SK-N-SH (cell line): ENCODE measurements around the gene TMEM169. TPM values are rescaled to one million over a fixed set of nuclear protein-coding genes. Genes with fewer than 3 reads are reported as not detected.

ENCODE experiments used
- CTCF ChIA-PET: fragments of 300-600, 350-600 bp; formaldehyde crosslinking; extraction: SDS; loops from one replicate; lab custom pipeline; 2021; lab: Yijun Ruan, JAX
- POLR2A ChIA-PET: fragments of 350-600 bp; sonication (Branson Sonifier 250); formaldehyde crosslinking; extraction: SDS; loops from one replicate; lab custom pipeline; 2020; ENCODE audit warnings: antibody characterized with exemption, inconsistent platforms; lab: Yijun Ruan, JAX
- DNase-seq: peaks from one replicate; pipeline ENCODE4 v3.0.0; 2012
- H2AFZ ChIP-seq: fragments of 200-600 bp; sonication (generic); 2 replicates; pipeline ENCODE4 v1.8.1; 2016; ENCODE audit warnings: antibody characterized with exemption, mild to moderate bottlenecking, low read depth
- H3F3A ChIP-seq: fragments of 200-600 bp; sonication (generic); replicated peaks from 2 replicates; pipeline ENCODE3; 2016; ENCODE audit warnings: antibody characterized with exemption, mild to moderate bottlenecking; ENCODE audit not compliant: insufficient read depth
- H3K27ac ChIP-seq, 2 experiments: fragments of 200-500 bp in 1 of 2; fragments of 200-600 bp in 1 of 2; sonication (Bioruptor generic) in 1 of 2; sonication (generic), shearing (Covaris generic) in 1 of 2; 2 replicates each; pipeline versions ENCODE4 v1.5.1 to v1.6.1; 2014 to 2016; ENCODE audit warnings: low read depth in 2 of 2, inconsistent platforms in 1 of 2, low read length in 1 of 2, mild to moderate bottlenecking in 1 of 2, mixed read lengths in 1 of 2
- H3K27me3 ChIP-seq: fragments of 200-600 bp; sonication (generic), shearing (Covaris generic); 2 replicates; pipeline ENCODE4 v1.6.1; 2016; ENCODE audit warnings: mixed run types; ENCODE audit not compliant: insufficient read depth
- H3K36me3 ChIP-seq, 2 experiments: fragments of 200-500 bp in 1 of 2; fragments of 200-600 bp in 1 of 2; sonication (Bioruptor generic) in 1 of 2; sonication (generic) in 1 of 2; replicated peaks in 1 of 2; 2 replicates each; pipeline versions ENCODE3 to v1.5.1; 2014 to 2016; ENCODE audit warnings: low read length in 1 of 2, mild to moderate bottlenecking in 1 of 2; ENCODE audit not compliant: insufficient read depth in 2 of 2, control insufficient read depth in 1 of 2
- H3K4me1 ChIP-seq, 2 experiments: fragments of 200-500 bp in 1 of 2; fragments of 200-600 bp in 1 of 2; sonication (Bioruptor generic) in 1 of 2; sonication (generic), shearing (Covaris generic) in 1 of 2; 2 replicates each; pipeline versions ENCODE4 v1.5.1 to v1.6.1; 2014 to 2016; ENCODE audit warnings: low read depth in 1 of 2, low read length in 1 of 2, mixed run types in 1 of 2; ENCODE audit not compliant: insufficient read depth in 2 of 2, control insufficient read depth in 1 of 2
- H3K4me2 ChIP-seq: fragments of 200-600 bp; sonication (generic), shearing (Covaris generic); 2 replicates; pipeline ENCODE4 v1.6.1; 2017; ENCODE audit warnings: mixed run types
- H3K4me3 ChIP-seq, 2 experiments: fragments of 200-500 bp in 1 of 2; fragments of 200-600 bp in 1 of 2; sonication (Bioruptor generic) in 1 of 2; sonication (generic), shearing (Covaris generic) in 1 of 2; 2 replicates each; pipeline versions ENCODE4 v1.5.1 to v1.8.1; 2014 to 2016; ENCODE audit warnings: low read depth in 2 of 2, inconsistent platforms in 1 of 2, low read length in 1 of 2, mild to moderate bottlenecking in 1 of 2, mixed read lengths in 1 of 2, moderate library complexity in 1 of 2
- H3K79me2 ChIP-seq: fragments of 200-600 bp; sonication (generic); 2 replicates; pipeline ENCODE4 v1.8.1; 2017; ENCODE audit warnings: mild to moderate bottlenecking; ENCODE audit not compliant: insufficient read depth
- H3K9ac ChIP-seq: fragments of 200-600 bp; sonication (generic); 2 replicates; pipeline ENCODE4 v1.6.1; 2017; ENCODE audit warnings: mixed run types
- H3K9me2 ChIP-seq: fragments of 200-600 bp; sonication (generic); 2 replicates; pipeline ENCODE4 v1.6.1; 2017; ENCODE audit warnings: mixed run types
- H3K9me3 ChIP-seq: fragments of 200-600 bp; sonication (generic); 2 replicates; pipeline ENCODE4 v1.6.1; 2017; ENCODE audit warnings: mixed run types, mild to moderate bottlenecking, moderate library complexity
- H4K20me1 ChIP-seq: fragments of 200-600 bp; sonication (generic); 2 replicates; pipeline ENCODE4 v1.6.1; 2017; ENCODE audit warnings: mild to moderate bottlenecking, mixed run types; ENCODE audit not compliant: insufficient read depth
- CHD2 ChIP-seq: fragments of 150-350 bp; IDR thresholded peaks from 2 replicates; pipeline ENCODE4 v1.6.1; 2018; ENCODE audit warnings: low read length; ENCODE audit not compliant: partially characterized antibody
- ELF1 ChIP-seq: IDR thresholded peaks from 2 replicates; pipeline ENCODE4 v1.4.0; 2012
- FOSL2 ChIP-seq: IDR thresholded peaks from 2 replicates; pipeline ENCODE4 v1.4.0; 2012; ENCODE audit warnings: low read depth, mild to moderate bottlenecking, moderate library complexity, borderline replicate concordance
- FOXM1 ChIP-seq: IDR thresholded peaks from 2 replicates; pipeline ENCODE4 v1.4.0; 2012; ENCODE audit warnings: low read depth, mild to moderate bottlenecking
- JUND ChIP-seq: IDR thresholded peaks from 2 replicates; pipeline ENCODE4 v1.4.0; 2012
- MXI1 ChIP-seq: IDR thresholded peaks from 2 replicates; pipeline ENCODE4 v1.6.1; 2012; ENCODE audit warnings: mild to moderate bottlenecking, low read depth, low read length, improper control_type of control experiment
- NFIC ChIP-seq: IDR thresholded peaks from 2 replicates; pipeline ENCODE4 v1.4.0; 2012; ENCODE audit warnings: borderline replicate concordance
- PBX3 ChIP-seq: IDR thresholded peaks from 2 replicates; pipeline ENCODE4; 2012
- POLR2AphosphoS5 ChIP-seq: IDR thresholded peaks from 2 replicates; pipeline ENCODE4 v1.6.1; 2012; ENCODE audit warnings: low read depth, low read length
- RAD21 ChIP-seq: IDR thresholded peaks from 2 replicates; pipeline ENCODE4 v1.6.1; 2012; ENCODE audit warnings: mild to moderate bottlenecking, low read length
- RCOR1 ChIP-seq: fragments of 150-350 bp; IDR thresholded peaks from 2 replicates; pipeline ENCODE4 v1.6.1; 2017; ENCODE audit warnings: antibody characterized with exemption, low read length
- RFX5 ChIP-seq: IDR thresholded peaks from 2 replicates; pipeline ENCODE4 v1.6.1; 2012; ENCODE audit warnings: mild to moderate bottlenecking, improper control_type of control experiment, low read length
- RXRA ChIP-seq: IDR thresholded peaks from 2 replicates; pipeline ENCODE4 v1.4.0; 2012; ENCODE audit warnings: low read depth, mild to moderate bottlenecking, borderline replicate concordance
- SMC3 ChIP-seq: IDR thresholded peaks from 2 replicates; pipeline ENCODE4 v1.6.1; 2012; ENCODE audit warnings: low read depth, low read length, improper control_type of control experiment
- TAF1 ChIP-seq: IDR thresholded peaks from 2 replicates; pipeline ENCODE4 v1.6.1; 2012; ENCODE audit warnings: low read depth, mild to moderate bottlenecking, low read length, moderate library complexity, borderline replicate concordance
- TEAD4 ChIP-seq: IDR thresholded peaks from 2 replicates; pipeline ENCODE4 v1.4.0; 2012; ENCODE audit warnings: mild to moderate bottlenecking, borderline replicate concordance; ENCODE audit not compliant: insufficient read depth
- YY1 ChIP-seq: IDR thresholded peaks from 2 replicates; pipeline ENCODE4 v1.4.0; 2012; ENCODE audit warnings: low read depth, mild to moderate bottlenecking
- WGBS: methylation state at CpG from one replicate; pipeline ENCODE4 v1.1.6; 2017; ENCODE audit warnings: low lambda C conversion rate; 5-methylcytosine and 5-hydroxymethylcytosine counted together
- polyA plus RNA-seq, 3 experiments: library from polyadenylated mRNA; depleted of rRNA; stranded (reverse); fragments of >200 nt; gene quantifications; 2 replicates each; pipeline ENCODE4 v1.2.3, GENCODE V29; 2012
- TF ChIP-seq, protein P1 (sequence below): IDR thresholded peaks from 2 replicates; pipeline ENCODE4 v1.4.0; 2012; ENCODE audit warnings: low read depth
- TF ChIP-seq, protein P2 (sequence below): fragments of 200-600 bp; sonication (generic); IDR thresholded peaks from 2 replicates; pipeline ENCODE4 v1.6.1; 2017; ENCODE audit warnings: antibody characterized with exemption, mild to moderate bottlenecking, moderate library complexity

Gene TMEM169
- polyA plus RNA-seq, 1 of the 3 experiments (the other 2 are of a cell fraction) = 0.30 TPM

GRCh38 chr2:216070195-216070594 lies 11.5 kb upstream of the TMEM169 start:
- H3K9me2 ChIP-seq = no peaks in the 10 kb centered on the region
- no peak overlapping the region for H3K4me2 ChIP-seq
- no peak for TF ChIP-seq SMC3
- TF ChIP-seq RCOR1 = no peak
- no peak for TF ChIP-seq ELF1
- no peak for TF ChIP-seq FOSL2
- no peak for TF ChIP-seq JUND
- TF ChIP-seq TEAD4 = no peak
- TF ChIP-seq MXI1 = no peak
- no peak for TF ChIP-seq FOXM1
- TF ChIP-seq PBX3 = no peak
- H2AFZ ChIP-seq = no peak overlapping the region
- H3F3A ChIP-seq = peaks cover 6% of the 10 kb centered on the region
- peaks cover 0 to 4% of the 10 kb centered on the region in 2 experiments; a peak in 1 of 4 replicates for H3K4me1 ChIP-seq
- H3K79me2 ChIP-seq = no peaks in the 10 kb centered on the region
- H3K4me3 ChIP-seq = no peak overlapping the region
- WGBS = 95% methylated on average over 6 of the region's 6 CpGs
- no peak overlapping the region for H3K27ac ChIP-seq
- peaks cover 0 to 8% of the 10 kb centered on the region in 2 experiments for H3K36me3 ChIP-seq
- POLR2A ChIA-PET = no interaction called here
- no peak overlapping the region for H3K9ac ChIP-seq
- no peak for DNase-seq
- H3K9me3 ChIP-seq = no peaks in the 10 kb centered on the region
- CTCF ChIA-PET = interaction anchor here (0.7 to 2.1 kb wide), 6 partner anchors 8 to 47 kb away, joined by 3 to 8 read pairs (median 5); partner anchors contain the start of genes PECR and TMEM169
- H3K27me3 ChIP-seq = no peaks in the 10 kb centered on the region
- H4K20me1 ChIP-seq = no peaks in the 10 kb centered on the region

GRCh38 chr2:216071111-216071851 lies 10.4 kb upstream of the TMEM169 start:
- H3K79me2 ChIP-seq = no peaks in the 10 kb centered on the region
- H3K36me3 ChIP-seq = peaks cover 0 to 6% of the 10 kb centered on the region in 2 experiments
- H3K27ac ChIP-seq = no peak overlapping the region; a peak in 1 of 4 replicates
- TF ChIP-seq PBX3 (no peak), TAF1 (no peak), TEAD4 (no peak), MXI1 (no peak), ELF1 (no peak), RAD21 (no peak), RFX5 (no peak), CHD2 (no peak), POLR2AphosphoS5 (no peak), NFIC (no peak), RXRA (no peak), YY1 (no peak), JUND (no peak)
- TF ChIP-seq, protein P1, sequence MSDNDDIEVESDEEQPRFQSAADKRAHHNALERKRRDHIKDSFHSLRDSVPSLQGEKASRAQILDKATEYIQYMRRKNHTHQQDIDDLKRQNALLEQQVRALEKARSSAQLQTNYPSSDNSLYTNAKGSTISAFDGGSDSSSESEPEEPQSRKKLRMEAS = no peak
- TF ChIP-seq, protein P2, sequence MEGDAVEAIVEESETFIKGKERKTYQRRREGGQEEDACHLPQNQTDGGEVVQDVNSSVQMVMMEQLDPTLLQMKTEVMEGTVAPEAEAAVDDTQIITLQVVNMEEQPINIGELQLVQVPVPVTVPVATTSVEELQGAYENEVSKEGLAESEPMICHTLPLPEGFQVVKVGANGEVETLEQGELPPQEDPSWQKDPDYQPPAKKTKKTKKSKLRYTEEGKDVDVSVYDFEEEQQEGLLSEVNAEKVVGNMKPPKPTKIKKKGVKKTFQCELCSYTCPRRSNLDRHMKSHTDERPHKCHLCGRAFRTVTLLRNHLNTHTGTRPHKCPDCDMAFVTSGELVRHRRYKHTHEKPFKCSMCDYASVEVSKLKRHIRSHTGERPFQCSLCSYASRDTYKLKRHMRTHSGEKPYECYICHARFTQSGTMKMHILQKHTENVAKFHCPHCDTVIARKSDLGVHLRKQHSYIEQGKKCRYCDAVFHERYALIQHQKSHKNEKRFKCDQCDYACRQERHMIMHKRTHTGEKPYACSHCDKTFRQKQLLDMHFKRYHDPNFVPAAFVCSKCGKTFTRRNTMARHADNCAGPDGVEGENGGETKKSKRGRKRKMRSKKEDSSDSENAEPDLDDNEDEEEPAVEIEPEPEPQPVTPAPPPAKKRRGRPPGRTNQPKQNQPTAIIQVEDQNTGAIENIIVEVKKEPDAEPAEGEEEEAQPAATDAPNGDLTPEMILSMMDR = no peak
- TF ChIP-seq, all 33 proteins: peak for 0
- Histone ChIP-seq H3K4me1 (peaks cover 0 to 4% of the 10 kb centered on the region in 2 experiments; a peak in 1 of 4 replicates), H3K4me2 (no peak overlapping the region), H3K27me3 (no peaks in the 10 kb centered on the region), H3K9ac (no peak overlapping the region), H3K4me3 (no peak overlapping the region), H3F3A (peaks cover 11% of the 10 kb centered on the region), H3K9me3 (no peaks in the 10 kb centered on the region), H2AFZ (no peak overlapping the region), H3K9me2 (no peaks in the 10 kb centered on the region), H4K20me1 (no peaks in the 10 kb centered on the region)
- ChIA-PET CTCF (interaction anchor here (1.0 to 2.1 kb wide), 4 partner anchors 9 to 38 kb away, joined by 3 to 5 read pairs (median 5); no protein-coding TSS in a partner anchor), POLR2A (interaction anchor here (1.0 kb wide), 1 partner anchor 10 kb away, joined by 4 read pairs; the partner anchor contains the start of gene PECR)
- DNase-seq = no peak
- WGBS = 86% methylated on average over 12 of the region's 12 CpGs
